GM12892 (cell line): Measurements from ENCODE around the gene MAP3K7.

Source experiments
- DNase-seq: peaks from one replicate; pipeline ENCODE4 v3.0.0; 2011; ENCODE audit not compliant: insufficient read length
- FAIRE-seq: peaks from 2 replicates; lab custom pipeline; 2011; peaks lifted over from hg19 to GRCh38; lab: Jason Lieb, UNC
- POLR2A ChIP-seq: IDR thresholded peaks from 2 replicates; pipeline ENCODE4 v1.6.1; 2011; ENCODE audit warnings: low read depth, low read length, control low read depth
- POLR2AphosphoS5 ChIP-seq: IDR thresholded peaks from 2 replicates; pipeline ENCODE4 v1.6.1; 2011; ENCODE audit warnings: low read depth, low read length, control low read depth
- TAF1 ChIP-seq: IDR thresholded peaks from 2 replicates; pipeline ENCODE4 v1.6.1; 2011; ENCODE audit warnings: low read depth, mild to moderate bottlenecking, control low read depth, low read length, borderline replicate concordance

Gene MAP3K7

GRCh38 chr6:90514496-90514895 lies 72.4 kb downstream of the MAP3K7 start:
- no peak for TF ChIP-seq TAF1
- TF ChIP-seq POLR2AphosphoS5: no peak
- no peak for TF ChIP-seq POLR2A
- FAIRE-seq: no peak
- DNase-seq: no peak

- FAIRE-seq: no peak
- no peak for DNase-seq
- TF ChIP-seq TAF1 (no peak), POLR2A (no peak), POLR2AphosphoS5 (no peak)
Measured at GRCh38 chr6:90508753-90509152, 78.1 kb downstream of the MAP3K7 start.

GRCh38 chr6:90502866-90503407 lies 83.9 kb downstream of the MAP3K7 start:
- DNase-seq (no peak), FAIRE-seq (no peak)
- TF ChIP-seq TAF1: no peak
- TF ChIP-seq POLR2AphosphoS5: no peak
- no peak for TF ChIP-seq POLR2A

- FAIRE-seq: no peak
- TF ChIP-seq TAF1: no peak
- TF ChIP-seq POLR2A: no peak
- no peak for TF ChIP-seq POLR2AphosphoS5
- DNase-seq: no peak
Measured at GRCh38 chr6:90502381-90502780, 84.5 kb downstream of the MAP3K7 start.

- FAIRE-seq: no peak
- TF ChIP-seq TAF1 (no peak), POLR2AphosphoS5 (no peak), POLR2A (no peak)
- DNase-seq: no peak
Measured at GRCh38 chr6:90500458-90500857, 86.4 kb downstream of the MAP3K7 start.

- TF ChIP-seq POLR2A (no peak), POLR2AphosphoS5 (no peak), TAF1 (no peak)
- DNase-seq (no peak), FAIRE-seq (no peak)
Measured at GRCh38 chr6:90497411-90497810, 89.5 kb downstream of the MAP3K7 start.

GRCh38 chr6:90496258-90497016 lies 90.4 kb downstream of the MAP3K7 start:
- no peak for DNase-seq
- no peak for FAIRE-seq
- TF ChIP-seq POLR2AphosphoS5 (no peak), POLR2A (no peak), TAF1 (no peak)

- DNase-seq (no peak), FAIRE-seq (no peak)
- TF ChIP-seq POLR2AphosphoS5 (no peak), POLR2A (no peak), TAF1 (no peak)
Measured at GRCh38 chr6:90495216-90495817, 91.6 kb downstream of the MAP3K7 start.

- DNase-seq (no peak), FAIRE-seq (no peak)
- TF ChIP-seq POLR2AphosphoS5 (no peak), POLR2A (no peak), TAF1 (no peak)
Measured at GRCh38 chr6:90494067-90494780, 92.6 kb downstream of the MAP3K7 start.

- FAIRE-seq (no peak), DNase-seq (no peak)
- no peak for TF ChIP-seq TAF1
- TF ChIP-seq POLR2AphosphoS5: no peak
- TF ChIP-seq POLR2A: no peak
Measured at GRCh38 chr6:90493332-90493731, 93.5 kb downstream of the MAP3K7 start.

- TF ChIP-seq TAF1 (no peak), POLR2A (no peak), POLR2AphosphoS5 (no peak)
- FAIRE-seq: no peak
- no peak for DNase-seq
Measured at GRCh38 chr6:90492798-90493197, 94.1 kb downstream of the MAP3K7 start.

GRCh38 chr6:90492369-90492768 lies 94.5 kb downstream of the MAP3K7 start:
- no peak for TF ChIP-seq POLR2AphosphoS5
- no peak for TF ChIP-seq POLR2A
- no peak for TF ChIP-seq TAF1
- FAIRE-seq: no peak
- DNase-seq: no peak
